ENCODE measurements around the gene HNRNPA1.

GRCh38 chr12:54259194-54260011 lies 21.1 kb upstream of the HNRNPA1 start:
- TF ChIP-seq CTCF (conservative IDR thresholded peaks at IDR 0.05; ENCODE audit: low read length): no peak
- TF ChIP-seq EZH2phosphoT487 (IDR thresholded peaks at IDR 0.05; ENCODE audit: borderline replicate concordance, low read depth, low read length): no peak

Data from OCI-LY7 (cell line).